KMS-11 (cell line): ENCODE measurements around the gene TGM6.

ENCODE experiments used
- H2AFZ ChIP-seq: fragments of 200-600 bp; sonication (generic); 2 replicates; pipeline ENCODE4 v1.6.1; 2016; ENCODE audit warnings: antibody characterized with exemption, mixed run types, low read depth
- H3K27ac ChIP-seq: fragments of 200-600 bp; sonication (generic); 2 replicates; pipeline ENCODE4 v1.6.1; 2016; ENCODE audit warnings: mild to moderate bottlenecking, mixed run types
- H3K27me3 ChIP-seq: fragments of 200-600 bp; sonication (generic); 2 replicates; pipeline ENCODE4 v1.6.1; 2017; ENCODE audit warnings: mild to moderate bottlenecking, low read depth, mixed run types, moderate library complexity; ENCODE audit not compliant: insufficient read depth
- H3K36me3 ChIP-seq: fragments of 200-600 bp; sonication (generic); 2 replicates; pipeline ENCODE4 v1.6.1; 2017; ENCODE audit warnings: mild to moderate bottlenecking, mixed run types; ENCODE audit not compliant: insufficient read depth
- H3K4me1 ChIP-seq: fragments of 200-600 bp; sonication (generic); 2 replicates; pipeline ENCODE4 v1.6.1; 2016; ENCODE audit warnings: mild to moderate bottlenecking, low read depth, mixed run types; ENCODE audit not compliant: poor library complexity, severe bottlenecking
- H3K4me2 ChIP-seq: fragments of 200-600 bp; sonication (generic); 2 replicates; pipeline ENCODE4 v1.7.0; 2016; ENCODE audit warnings: mild to moderate bottlenecking, mixed run types
- H3K4me3 ChIP-seq: fragments of 200-600 bp; sonication (generic); IDR thresholded peaks from 2 replicates; pipeline ENCODE4 v1.6.1; 2017; ENCODE audit warnings: low read depth, low read length, mixed read lengths; ENCODE audit not compliant: insufficient read depth
- H3K79me2 ChIP-seq: fragments of 200-600 bp; sonication (generic); 2 replicates; pipeline ENCODE4 v1.6.1; 2016; ENCODE audit warnings: low read depth, mixed run types; ENCODE audit not compliant: insufficient read depth
- H3K9ac ChIP-seq: fragments of 200-600 bp; sonication (generic); 2 replicates; pipeline ENCODE4 v1.6.1; 2016; ENCODE audit warnings: mild to moderate bottlenecking, mixed run types
- H4K20me1 ChIP-seq: fragments of 200-600 bp; sonication (generic); 2 replicates; pipeline ENCODE4 v1.6.1; 2016; ENCODE audit warnings: mild to moderate bottlenecking, mixed run types; ENCODE audit not compliant: insufficient read depth
- TF ChIP-seq, protein P1 (sequence below): fragments of 200-600 bp; sonication (generic); conservative IDR thresholded peaks from 2 replicates; pipeline ENCODE4 v1.6.1; 2017; ENCODE audit warnings: low read depth, mild to moderate bottlenecking, antibody characterized with exemption, low read length, moderate library complexity, mixed read lengths

Gene TGM6

DNA sequence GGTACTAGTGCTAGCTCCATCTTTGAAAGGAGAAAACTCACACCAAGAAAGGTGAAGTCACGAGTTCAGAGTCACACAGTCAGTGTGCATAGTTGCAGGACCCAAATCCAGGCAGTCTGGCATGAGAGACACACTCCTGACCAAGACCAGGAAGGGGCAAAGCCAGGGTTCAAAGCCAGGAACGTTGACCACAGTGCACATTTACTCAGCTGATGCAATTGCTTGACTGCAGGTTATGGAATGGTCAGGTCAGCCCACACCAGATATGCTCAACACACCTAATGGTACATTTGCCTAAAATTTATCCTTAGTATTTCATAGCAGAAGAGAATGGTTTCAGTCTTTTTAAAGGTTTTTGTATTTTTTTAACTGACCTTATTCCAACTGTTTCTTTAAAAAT is 37.7 kb downstream of the TGM6 start:
- no peak overlapping the region for H2AFZ ChIP-seq
- TF ChIP-seq, protein P1, sequence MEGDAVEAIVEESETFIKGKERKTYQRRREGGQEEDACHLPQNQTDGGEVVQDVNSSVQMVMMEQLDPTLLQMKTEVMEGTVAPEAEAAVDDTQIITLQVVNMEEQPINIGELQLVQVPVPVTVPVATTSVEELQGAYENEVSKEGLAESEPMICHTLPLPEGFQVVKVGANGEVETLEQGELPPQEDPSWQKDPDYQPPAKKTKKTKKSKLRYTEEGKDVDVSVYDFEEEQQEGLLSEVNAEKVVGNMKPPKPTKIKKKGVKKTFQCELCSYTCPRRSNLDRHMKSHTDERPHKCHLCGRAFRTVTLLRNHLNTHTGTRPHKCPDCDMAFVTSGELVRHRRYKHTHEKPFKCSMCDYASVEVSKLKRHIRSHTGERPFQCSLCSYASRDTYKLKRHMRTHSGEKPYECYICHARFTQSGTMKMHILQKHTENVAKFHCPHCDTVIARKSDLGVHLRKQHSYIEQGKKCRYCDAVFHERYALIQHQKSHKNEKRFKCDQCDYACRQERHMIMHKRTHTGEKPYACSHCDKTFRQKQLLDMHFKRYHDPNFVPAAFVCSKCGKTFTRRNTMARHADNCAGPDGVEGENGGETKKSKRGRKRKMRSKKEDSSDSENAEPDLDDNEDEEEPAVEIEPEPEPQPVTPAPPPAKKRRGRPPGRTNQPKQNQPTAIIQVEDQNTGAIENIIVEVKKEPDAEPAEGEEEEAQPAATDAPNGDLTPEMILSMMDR = no peak
- H3K4me1 ChIP-seq = no peaks in the 10 kb centered on the region

DNA sequence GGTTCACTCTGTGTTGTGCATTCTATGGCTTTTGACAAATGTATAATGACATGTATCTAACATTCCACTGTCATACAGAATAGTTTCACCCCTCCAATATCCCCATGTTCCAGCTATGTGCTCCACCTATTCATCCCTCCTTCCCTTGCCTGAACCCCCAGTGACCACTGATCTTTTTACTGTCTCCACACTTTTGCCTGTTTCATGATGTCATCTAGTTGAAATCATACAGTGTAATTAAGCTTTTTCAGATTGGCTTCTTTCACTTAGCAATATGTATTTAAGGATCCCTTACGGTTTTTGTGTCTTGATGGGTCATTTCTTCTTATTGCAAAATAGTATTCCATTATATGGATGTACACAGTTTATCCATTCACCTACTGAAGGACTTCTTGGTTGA is 39.8 kb downstream of the TGM6 start:
- Histone ChIP-seq H3K79me2 (no peaks in the 10 kb centered on the region), H3K27ac (no peak overlapping the region), H3K36me3 (no peaks in the 10 kb centered on the region), H3K4me3 (no peak overlapping the region), H3K4me2 (no peak overlapping the region), H3K4me1 (no peaks in the 10 kb centered on the region), H4K20me1 (no peaks in the 10 kb centered on the region), H3K27me3 (no peaks in the 10 kb centered on the region), H3K9ac (no peak overlapping the region), H2AFZ (no peak overlapping the region)
- TF ChIP-seq, protein P1 = no peak

More for the DNA sequence above, 37.7 kb downstream of the TGM6 start:
- H3K4me3 ChIP-seq = no peak overlapping the region
- no peak overlapping the region for H3K4me2 ChIP-seq
- H3K27ac ChIP-seq = no peak overlapping the region
- no peaks in the 10 kb centered on the region for H3K36me3 ChIP-seq
- H4K20me1 ChIP-seq = no peaks in the 10 kb centered on the region
- H3K9ac ChIP-seq = no peak overlapping the region
- H3K79me2 ChIP-seq = no peaks in the 10 kb centered on the region
- H3K27me3 ChIP-seq = no peaks in the 10 kb centered on the region

DNA sequence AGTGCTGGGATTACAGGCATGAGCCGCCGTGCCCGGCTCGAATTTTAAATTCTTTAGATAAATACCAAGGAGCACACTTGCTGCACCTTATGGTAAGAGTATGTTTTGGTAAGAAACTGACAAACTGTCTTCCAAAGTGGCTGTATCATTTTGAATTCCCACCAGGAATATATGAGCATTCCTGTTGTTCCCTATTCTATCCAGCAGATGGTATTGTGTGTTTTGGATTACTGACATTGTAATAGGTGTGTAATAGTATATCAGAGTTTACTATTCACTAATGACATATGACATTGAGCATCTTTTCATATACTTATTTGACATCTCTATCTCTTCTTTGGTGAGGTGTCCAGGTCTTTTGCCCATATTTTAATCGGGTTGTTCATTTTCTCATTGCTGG is 40.5 kb downstream of the TGM6 start:
- TF ChIP-seq, protein P1 = no peak
- Histone ChIP-seq H3K4me2 (no peak overlapping the region), H3K36me3 (no peaks in the 10 kb centered on the region)

DNA sequence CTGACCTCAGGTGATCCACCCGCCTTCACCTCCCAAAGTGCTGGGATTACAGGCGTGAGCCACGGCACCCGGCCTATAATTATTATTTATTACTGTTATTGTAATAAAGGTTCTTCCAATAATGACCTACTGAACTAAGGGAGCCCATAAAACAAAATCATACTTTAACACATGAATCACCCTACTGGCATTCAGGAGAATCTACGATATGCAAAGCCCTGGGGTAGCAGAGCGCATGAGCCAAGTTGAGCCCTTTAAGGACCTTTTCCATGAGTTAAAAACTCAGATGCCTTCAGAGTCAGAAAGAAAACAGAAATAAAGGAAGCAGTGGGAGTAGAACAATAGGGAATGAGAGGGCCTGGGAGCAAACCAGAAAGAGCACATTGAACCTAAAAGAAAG is 48.4 kb downstream of the TGM6 start:
- Histone ChIP-seq H3K27ac (no peak overlapping the region), H3K36me3 (no peaks in the 10 kb centered on the region), H3K27me3 (no peaks in the 10 kb centered on the region), H3K9ac (no peak overlapping the region), H3K4me1 (no peaks in the 10 kb centered on the region), H3K4me2 (no peak overlapping the region), H4K20me1 (no peaks in the 10 kb centered on the region), H3K4me3 (no peak overlapping the region), H2AFZ (no peak overlapping the region), H3K79me2 (no peaks in the 10 kb centered on the region)
- TF ChIP-seq, protein P1 = no peak

More for the DNA sequence above, 40.5 kb downstream of the TGM6 start:
- no peaks in the 10 kb centered on the region for H3K4me1 ChIP-seq
- H3K4me3 ChIP-seq = no peak overlapping the region
- H3K9ac ChIP-seq = no peak overlapping the region
- H3K79me2 ChIP-seq = no peaks in the 10 kb centered on the region
- no peaks in the 10 kb centered on the region for H4K20me1 ChIP-seq
- H3K27me3 ChIP-seq = no peaks in the 10 kb centered on the region
- no peak overlapping the region for H2AFZ ChIP-seq
- no peak overlapping the region for H3K27ac ChIP-seq
